ENCODE results near the gene RELN.
"Not testable (repeated sequence)": the region's sequence is repeated elsewhere in the genome, so short reads cannot be mapped to it uniquely, and the experiment has no call there.

RELN gene

GRCh38 chr7:103989200-103989784 lies at the start of gene RELN:
Gene RELN (minus strand): TSS chr7:103989658. CDS start chr7:103989356, 302 bp downstream.
- no peak for DNase-seq

DNA sequence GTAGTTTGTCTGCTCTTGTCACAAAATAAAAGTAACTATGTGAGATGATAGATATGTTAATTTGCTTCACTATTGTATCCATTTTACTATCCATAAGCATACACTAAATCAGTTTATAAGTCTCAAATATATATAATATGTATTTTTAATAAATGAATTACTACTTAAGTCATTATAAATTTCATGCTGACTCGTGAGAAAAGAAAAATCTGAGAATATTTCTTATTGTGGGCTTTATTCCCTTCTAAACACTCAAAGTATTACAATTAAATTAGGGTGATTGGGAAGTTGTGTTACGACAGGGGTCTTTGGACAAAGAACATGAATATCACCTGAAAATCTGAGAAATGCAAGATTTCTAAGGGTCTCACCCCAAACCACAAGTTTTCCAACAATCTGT lies 48.7 kb upstream of the RELN start:
- DNase-seq: no peak

GRCh38 chr7:104036889-104037288 lies 47.4 kb upstream of the RELN start:
- not testable (repeated sequence) for DNase-seq

DNA sequence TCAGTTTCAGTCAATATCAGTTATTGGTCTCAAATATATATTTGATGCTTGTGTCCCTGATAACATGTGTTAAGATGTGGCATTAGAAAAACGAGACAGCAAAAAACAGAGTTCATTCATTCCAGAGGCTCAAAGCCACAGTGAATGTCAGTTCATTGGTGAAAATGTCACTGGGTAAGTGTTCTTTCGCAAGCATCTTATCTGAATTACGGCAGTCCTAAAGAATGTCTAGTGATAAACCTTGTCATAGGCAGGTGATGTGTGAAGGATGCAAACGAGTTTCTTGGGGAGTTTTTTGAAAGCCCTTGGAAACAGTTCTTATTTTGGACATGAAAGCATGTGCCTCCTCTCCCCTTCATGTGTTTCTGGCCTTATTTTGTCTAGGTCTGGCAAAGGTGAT lies 45.9 kb upstream of the RELN start:
- DNase-seq: no peak

- DNase-seq: no peak
Measured at GRCh38 chr7:104034679-104035078, 45.2 kb upstream of the RELN start.

DNA sequence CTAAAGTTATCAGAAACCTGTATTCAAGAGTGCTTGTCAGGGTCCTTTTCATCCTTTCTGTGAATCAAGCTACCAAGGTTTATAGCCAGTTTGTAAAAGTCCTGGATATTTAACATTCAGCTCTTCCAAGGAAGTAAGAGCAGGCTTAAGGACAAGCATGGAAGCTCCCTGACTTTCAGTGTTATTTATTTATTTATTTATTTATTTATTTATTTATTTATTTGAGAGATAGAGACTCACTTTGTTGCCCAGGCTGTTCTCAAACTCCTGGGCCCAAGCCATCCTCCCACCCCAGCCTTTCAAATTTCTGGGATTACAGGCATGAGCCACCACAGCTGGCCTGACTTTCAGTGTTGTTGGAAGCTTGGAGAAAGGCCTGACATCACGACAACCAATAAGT lies 44.4 kb upstream of the RELN start:
- no peak for DNase-seq

DNA sequence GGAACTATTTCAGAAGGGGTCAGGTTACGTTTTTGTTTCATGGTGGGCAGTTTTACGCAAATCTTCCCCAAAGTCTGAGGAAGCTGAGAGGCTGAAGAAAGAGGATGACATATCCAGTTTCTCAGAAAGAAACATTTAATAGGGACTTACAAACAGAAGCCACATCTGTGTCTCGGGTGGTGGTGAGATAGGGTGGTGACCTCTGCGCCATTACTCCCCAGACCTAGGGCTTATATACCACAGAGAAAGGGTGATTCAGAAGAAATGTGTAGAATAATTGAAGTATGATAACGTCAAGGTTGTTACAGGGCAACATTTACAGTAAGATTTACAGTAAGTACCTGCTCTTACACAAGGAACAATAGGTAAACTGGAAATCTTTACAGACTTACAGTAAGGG lies 43.0 kb upstream of the RELN start:
- DNase-seq: no peak

GRCh38 chr7:104029765-104030164 lies 40.3 kb upstream of the RELN start:
- DNase-seq: no peak

GRCh38 chr7:104024632-104025031 lies 35.2 kb upstream of the RELN start:
- no peak for DNase-seq

DNA sequence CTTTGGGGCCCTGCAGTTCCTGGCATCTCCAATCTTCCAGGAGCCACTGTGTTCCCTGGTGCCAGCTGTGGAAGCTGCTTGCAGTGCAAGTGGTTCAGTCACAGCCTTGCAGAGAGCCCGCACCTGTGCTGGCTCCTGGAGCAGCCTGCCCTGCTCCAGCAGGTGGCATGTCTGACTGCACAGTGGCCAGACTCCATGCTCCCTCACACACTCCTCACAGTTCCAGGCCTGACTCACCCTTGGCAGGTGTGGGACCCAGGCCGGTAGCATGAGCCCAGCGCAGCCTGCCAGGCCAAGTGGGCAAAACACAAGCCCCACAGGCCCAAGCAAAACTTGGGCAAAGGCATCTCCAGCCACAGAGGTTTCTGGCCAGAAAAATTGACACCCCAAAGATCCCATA lies 33.6 kb upstream of the RELN start:
- DNase-seq: no peak

GRCh38 chr7:104018425-104018824 lies 29.0 kb upstream of the RELN start:
- no peak for DNase-seq

DNA sequence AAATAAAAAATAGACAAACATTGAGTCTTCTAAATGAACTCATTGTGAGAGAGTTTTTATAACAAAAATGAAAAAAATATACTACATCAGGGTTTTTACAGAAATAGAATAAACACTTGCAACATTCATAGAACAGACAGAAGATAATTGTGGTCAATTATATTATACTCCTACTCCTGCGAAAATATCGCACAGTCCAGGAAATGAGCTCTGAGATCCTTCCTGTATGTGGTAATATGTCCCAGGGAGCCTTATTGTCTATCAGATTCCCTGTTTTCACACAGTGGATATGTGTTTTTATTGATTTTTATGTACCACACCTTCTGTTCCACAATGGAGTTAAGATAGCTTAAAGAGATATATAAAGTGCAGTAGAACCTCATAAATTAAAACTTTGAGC lies 27.5 kb upstream of the RELN start:
- no peak for DNase-seq

DNA sequence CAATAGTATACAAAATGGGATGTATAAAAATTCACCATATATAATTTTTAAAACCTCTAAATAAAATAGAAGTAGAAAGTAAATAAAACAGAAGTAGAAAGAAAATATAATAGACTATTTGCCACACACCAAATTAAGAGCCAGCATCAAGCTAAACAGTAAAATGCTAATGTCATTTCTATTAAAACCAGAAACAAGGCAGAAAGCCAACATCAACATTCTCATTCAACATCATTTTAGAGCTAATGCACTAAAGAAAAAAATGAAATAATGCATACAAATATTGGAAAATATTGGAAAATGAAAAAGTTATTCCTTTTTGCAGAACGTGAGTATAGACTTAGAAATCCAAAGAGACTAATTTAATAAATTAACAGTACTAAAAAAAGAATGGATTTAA lies 23.4 kb upstream of the RELN start:
- no peak for DNase-seq

DNA sequence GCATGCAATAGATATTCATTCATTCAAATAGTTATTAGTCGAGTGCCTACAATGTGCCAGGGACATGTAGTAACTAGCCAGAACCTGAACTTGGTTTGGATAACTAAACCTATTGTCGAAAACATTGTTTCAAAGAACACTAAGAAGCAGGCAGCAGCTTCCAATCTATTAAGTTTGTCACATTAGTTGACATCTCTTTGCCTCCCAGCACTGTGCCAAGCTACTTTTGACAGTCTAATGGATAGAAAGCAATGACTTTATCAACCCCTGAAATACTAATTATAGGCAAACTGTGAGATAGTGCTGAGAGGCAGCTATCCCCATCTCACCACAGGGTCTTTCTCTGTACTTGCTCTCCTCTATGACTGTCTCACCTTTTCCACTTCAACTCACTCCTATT lies 22.4 kb upstream of the RELN start:
- DNase-seq: no peak

DNA sequence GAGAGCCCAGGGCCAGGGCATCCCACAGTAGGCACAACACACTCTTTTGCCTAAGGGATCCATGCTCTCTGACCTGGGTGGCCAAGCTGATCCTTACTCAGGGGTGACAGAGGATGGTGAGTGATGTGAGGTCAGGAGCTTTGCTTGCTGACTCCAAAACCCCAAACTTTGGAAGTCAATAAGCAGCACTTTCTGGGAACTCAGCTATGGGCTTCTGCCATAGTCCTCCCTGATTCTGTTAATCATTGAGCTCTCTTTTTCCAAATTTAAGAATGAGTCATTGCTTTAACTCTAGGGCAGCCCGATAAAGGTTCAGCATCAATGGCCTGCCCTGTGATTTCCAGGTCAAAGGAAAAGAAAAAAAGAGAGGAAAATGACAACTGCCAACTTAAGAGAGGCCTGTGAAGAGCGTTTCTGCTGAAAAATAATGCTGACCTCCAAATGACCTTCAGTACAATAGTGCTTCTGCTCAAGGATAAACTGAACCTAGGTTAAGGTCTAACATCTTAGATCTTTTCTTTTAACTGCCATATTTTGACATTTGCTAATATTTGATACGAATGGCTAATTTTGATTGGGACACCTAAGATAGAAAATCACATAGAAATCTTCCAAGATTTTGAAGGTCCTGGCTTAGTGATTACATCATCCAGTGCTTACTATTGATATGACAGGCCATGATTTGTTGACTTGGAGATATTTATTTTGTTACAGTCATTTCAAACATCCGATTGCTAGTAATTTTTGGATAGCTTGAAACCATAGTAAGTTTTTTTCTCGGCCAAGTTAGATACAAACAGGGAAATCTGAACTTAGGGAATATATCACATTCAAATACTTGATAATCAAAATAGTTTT lies 20.8 kb upstream of the RELN start:
- no peak for DNase-seq

GRCh38 chr7:104008107-104008506 lies 18.6 kb upstream of the RELN start:
- no peak for DNase-seq

DNA sequence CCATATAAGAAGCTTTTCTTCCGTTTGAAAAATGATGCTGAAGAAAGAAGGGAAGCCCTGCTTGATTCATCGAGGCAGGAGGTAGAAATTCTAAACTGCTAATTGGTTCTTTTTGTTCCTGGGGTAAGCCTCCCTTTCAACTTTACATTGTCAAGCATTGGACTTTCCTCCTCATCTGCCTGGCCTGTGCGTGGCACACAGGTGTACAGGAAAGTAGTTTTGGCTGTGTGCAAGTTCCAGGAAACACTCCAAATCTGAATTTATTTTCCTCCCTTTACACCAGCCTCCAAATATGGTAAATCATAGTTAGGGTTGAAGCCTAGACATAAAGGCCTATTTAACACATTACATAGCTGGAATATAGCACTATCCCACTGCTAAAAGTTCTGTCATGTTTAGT lies 18.2 kb upstream of the RELN start:
- DNase-seq: no peak

GRCh38 chr7:104005197-104005596 lies 15.7 kb upstream of the RELN start:
- no peak for DNase-seq

- no peak for DNase-seq
Measured at GRCh38 chr7:103996639-103997038, 7.2 kb upstream of the RELN start.

DNA sequence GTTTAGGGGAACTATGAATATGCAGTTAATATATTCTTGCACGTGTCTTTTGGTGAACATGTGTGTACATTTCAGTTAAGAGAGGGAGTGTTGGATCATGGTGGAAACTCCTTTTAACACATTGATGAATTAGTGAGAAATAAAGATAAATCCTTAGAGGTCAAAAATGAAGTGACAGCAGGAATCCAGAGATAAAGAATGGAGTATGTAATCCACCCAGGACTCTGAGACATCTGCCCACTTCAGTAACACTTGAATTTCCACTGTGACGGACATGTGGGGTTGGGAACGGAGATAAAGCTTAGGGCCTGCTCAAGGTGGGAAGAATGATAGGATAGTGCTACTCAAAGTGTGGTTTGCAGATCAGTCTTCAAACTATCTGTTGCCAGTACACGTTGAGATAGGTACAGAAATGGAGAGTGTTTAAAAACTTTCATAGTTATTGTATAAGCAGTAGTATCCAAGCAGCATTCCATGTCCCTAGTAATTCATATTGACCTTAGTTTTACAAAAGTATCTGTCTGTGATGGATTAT lies 6.6 kb upstream of the RELN start:
- no peak for DNase-seq

DNA sequence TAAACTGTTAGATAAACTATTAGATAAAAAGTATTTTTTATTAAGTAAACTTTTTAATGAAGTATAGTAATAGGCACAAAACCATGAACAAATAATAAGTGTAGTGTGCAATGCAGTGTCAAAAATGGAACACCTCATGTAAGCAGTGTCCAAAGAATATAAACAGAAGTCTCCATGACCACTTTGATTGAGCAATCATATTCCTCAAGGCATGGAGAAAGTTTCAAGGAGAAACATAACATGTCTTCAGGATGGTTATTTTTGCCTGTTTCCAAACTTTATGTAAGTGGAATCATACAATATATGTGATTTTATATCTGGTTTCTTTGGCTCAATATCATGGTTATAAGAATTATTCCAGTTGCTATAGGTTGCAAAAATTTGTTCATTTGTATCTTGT lies 6.1 kb upstream of the RELN start:
- no peak for DNase-seq

DNA sequence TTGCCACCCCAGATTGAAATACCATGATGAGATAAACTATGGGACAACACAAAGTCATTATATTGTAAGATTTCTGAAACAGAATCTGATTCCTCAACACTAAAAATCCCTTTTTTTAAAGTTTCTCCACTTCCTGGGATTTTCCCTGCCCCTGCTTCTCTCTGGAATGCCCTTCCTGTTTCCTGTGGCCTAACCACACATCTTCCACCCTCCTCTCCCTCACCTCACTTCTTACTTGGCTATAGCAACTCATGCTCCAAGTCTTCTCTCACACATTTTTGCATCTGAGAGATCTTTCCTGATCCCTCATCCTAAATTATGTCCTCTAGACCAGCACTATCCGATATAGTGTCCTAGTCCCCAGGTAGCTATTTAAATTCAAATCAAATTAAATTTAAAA lies 4.1 kb upstream of the RELN start:
- DNase-seq: no peak

GRCh38 chr7:103991406-103991805 lies 1.9 kb upstream of the RELN start:
- DNase-seq: no peak

DNA sequence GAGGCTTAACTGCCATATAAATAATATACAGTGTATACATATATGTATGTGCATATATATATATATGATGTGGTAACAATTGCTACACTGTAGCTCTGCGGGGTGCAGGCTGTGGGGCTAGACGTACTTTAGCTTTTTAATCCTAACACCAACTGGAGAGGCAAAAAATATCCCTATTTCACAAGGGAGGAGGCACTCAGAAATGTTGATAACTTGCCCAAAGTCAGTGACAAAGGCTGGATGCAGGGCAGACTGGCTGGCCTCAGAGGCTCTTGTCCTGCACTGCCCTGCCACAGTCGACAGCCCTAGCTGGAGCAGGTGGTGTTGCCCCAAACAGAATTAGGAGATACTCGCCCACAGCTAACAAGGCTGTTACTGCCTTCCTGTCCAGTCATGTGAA lies 1.5 kb upstream of the RELN start:
- DNase-seq: no peak

Measured in DMS79 (cell line).